Endothelial cell of umbilical vein (primary cell): ENCODE measurements around the gene LRRC23.

Experiments used
- MYC ChIP-seq: IDR thresholded peaks from one replicate; pipeline ENCODE4 v1.6.1; 2011; ENCODE audit warnings: mild to moderate bottlenecking, low read depth, low read length
- TF ChIP-seq, protein P1 (sequence below), 2 donors: IDR thresholded peaks; 1 replicate in 1 of 2; 2 replicates in 1 of 2; pipeline ENCODE4 v1.5.1; 2011; ENCODE audit warnings: low read length in 2 of 2, mild to moderate bottlenecking in 2 of 2, moderate library complexity in 2 of 2, control low read depth in 1 of 2, inconsistent platforms in 1 of 2, low read depth in 1 of 2; ENCODE audit not compliant: insufficient read depth in 1 of 2; ENCODE audit errors: extremely low read depth in 1 of 2

- TF ChIP-seq, protein P1, sequence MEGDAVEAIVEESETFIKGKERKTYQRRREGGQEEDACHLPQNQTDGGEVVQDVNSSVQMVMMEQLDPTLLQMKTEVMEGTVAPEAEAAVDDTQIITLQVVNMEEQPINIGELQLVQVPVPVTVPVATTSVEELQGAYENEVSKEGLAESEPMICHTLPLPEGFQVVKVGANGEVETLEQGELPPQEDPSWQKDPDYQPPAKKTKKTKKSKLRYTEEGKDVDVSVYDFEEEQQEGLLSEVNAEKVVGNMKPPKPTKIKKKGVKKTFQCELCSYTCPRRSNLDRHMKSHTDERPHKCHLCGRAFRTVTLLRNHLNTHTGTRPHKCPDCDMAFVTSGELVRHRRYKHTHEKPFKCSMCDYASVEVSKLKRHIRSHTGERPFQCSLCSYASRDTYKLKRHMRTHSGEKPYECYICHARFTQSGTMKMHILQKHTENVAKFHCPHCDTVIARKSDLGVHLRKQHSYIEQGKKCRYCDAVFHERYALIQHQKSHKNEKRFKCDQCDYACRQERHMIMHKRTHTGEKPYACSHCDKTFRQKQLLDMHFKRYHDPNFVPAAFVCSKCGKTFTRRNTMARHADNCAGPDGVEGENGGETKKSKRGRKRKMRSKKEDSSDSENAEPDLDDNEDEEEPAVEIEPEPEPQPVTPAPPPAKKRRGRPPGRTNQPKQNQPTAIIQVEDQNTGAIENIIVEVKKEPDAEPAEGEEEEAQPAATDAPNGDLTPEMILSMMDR (IDR thresholded peaks at IDR 0.05; ENCODE audit: extremely low read depth in 1 of 2, insufficient read depth in 1 of 2, low read depth in 1 of 2, low read length in 2 of 2), result no peak
- no peak for TF ChIP-seq MYC
These were observed 38.3 kb upstream of the LRRC23 start for GRCh38 chr12:6866163-6866919.
